Hepatic stellate cell (primary cell): ENCODE results near the gene SAXO1.
A peak's percentile ranks its signal among the peaks of the same experiment; 100 is the strongest.
"Not testable (repeated sequence)": the region's sequence is repeated elsewhere in the genome, so short reads cannot be mapped to it uniquely, and the experiment has no call there.

ENCODE experiments used
- DNase-seq: peaks from one replicate; pipeline ENCODE4 v3.0.0; 2011; ENCODE audit warnings: low spot score

SAXO1 gene, protein sequence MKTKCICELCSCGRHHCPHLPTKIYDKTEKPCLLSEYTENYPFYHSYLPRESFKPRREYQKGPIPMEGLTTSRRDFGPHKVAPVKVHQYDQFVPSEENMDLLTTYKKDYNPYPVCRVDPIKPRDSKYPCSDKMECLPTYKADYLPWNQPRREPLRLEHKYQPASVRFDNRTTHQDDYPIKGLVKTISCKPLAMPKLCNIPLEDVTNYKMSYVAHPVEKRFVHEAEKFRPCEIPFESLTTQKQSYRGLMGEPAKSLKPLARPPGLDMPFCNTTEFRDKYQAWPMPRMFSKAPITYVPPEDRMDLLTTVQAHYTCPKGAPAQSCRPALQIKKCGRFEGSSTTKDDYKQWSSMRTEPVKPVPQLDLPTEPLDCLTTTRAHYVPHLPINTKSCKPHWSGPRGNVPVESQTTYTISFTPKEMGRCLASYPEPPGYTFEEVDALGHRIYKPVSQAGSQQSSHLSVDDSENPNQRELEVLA

GRCh38 chr9:19033015-19033414, at the start of gene SAXO1:
TSS of gene SAXO1 (minus strand) at chr9:19033209. CDS start at chr9:19032908, 301 bp downstream.
- DNase-seq, result no peak

DNA sequence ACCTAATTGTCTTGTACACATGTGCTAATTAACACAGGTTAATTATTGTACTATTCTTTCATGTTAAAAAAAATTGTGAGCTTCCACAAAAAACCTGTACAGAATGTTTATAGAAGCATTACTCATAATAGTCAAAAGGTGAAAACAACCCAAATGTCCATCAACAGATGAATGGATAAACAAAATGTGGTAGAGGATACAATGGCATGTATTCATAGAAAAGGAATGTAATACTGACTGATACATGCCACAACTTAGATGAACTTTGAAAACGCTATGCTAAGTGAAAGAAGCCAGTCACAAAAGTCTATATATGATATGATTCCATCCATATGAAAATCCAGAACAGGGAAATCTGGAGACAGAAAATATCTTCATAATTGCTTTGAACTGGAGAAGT, 41.8 kb upstream of the SAXO1 start:
- DNase-seq, result no peak

DNA sequence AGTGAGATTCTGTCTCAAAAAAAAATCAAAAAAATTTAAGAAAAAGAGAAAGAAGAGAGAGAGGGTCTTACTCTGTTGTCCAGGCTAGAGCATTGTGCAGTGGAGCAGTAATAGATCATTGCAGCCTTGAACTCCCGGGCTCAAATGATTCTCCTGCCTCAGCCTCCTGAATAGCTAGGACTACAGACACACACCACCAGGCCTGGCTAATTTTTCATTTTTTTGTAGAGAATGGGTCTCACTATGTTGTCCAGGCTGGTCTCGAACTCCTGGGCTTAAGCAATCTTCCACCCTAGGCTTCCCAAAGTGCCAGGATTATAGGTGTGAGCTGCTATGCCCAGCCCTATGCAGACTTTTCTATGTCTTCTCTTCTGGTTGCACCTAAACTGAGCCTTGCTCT, 41.2 kb upstream of the SAXO1 start:
- DNase-seq, result no peak

DNA sequence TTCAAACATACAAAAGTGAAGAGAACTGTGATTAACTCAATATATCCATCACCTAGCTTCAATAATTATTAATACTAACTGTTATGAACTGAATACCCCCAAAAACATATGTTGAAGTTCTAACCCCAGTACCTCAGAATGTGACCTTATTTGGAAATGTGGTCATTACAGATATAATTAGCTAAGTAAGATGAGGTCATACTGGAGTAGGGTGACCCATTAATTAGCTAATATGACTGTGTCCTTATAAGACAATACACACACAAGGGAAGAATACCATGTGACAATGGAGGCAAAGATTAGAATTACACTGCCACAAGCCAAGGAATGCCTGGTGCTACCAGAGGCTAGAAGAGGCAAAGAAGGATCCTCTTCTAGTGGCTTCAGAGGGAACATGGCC, 24.0 kb upstream of the SAXO1 start:
- DNase-seq, result no peak

DNA sequence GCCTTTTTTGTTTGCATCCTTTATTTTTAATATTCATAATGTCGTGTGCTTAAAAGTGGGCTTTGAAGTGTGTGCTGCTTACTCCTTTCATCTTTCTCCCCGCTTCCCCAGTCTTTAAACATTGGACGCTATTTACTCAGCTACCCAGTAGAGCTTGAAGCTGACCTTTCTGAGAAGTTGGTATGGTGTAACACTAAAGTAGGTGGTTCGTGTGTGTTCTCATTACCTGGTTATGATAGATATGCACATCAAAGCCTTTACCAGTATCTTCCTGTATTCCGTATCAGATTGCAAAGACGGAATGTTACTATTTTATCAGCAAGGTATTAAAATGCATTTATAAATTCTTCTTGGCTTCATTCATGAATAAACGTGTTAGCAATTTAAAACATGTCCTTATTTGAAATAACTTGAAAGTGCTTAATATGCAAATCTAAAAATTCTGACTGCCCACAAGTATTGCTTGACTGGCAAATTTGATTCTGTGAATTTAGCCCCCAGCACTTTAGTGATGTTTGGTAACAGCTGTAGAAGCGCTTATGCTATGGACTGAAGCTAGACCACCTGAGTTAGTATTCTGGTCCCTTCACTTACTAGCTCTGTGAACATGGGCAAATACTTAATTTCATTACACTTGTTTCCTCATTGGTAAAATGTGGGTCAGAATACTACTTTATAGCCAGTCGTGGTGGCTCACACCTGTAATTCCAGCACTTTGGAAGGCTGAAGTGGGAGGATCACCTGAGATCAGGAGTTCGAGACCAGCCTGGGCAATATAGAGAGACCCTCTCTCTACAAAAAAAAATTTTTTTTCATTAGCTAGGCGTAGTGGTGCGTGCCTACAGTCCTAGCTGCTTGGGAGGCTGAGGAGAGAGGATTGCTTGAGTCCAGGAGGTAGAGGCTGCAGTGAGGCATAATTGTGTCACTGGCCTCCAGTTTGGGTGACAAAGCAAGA, 17.9 kb upstream of the SAXO1 start:
- DNase-seq, result no peak

- DNase-seq, result peak; percentile 39
These were observed 17.1 kb upstream of the SAXO1 start for GRCh38 chr9:19049917-19050636.

- peak; percentile 89 for DNase-seq
These were observed 16.2 kb upstream of the SAXO1 start, which contains the start of gene RRAGA for GRCh38 chr9:19048966-19049916. TSS of gene RRAGA (plus strand) at chr9:19049427. CDS start at chr9:19049660, 233 bp downstream.

DNA sequence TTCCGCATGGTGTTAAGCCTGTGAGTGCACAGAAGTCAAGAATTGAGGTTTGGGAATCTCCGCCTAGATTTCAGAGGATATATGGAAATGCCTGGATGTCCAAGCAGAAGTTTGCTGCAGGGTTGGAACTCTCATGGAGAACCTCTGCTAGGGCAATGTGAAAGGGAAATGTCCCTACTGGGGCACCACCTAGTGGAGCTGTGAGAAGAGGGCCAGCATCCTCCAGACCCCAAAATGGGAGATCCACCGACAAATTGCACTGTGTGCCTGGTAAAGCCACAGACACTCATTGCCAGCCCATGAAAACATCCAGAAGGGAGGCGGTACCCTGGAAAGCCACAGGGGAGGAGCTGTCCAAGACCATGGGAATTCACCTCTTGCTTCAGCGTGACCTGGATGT, 3.6 kb upstream of the SAXO1 start:
- no peak for DNase-seq

DNA sequence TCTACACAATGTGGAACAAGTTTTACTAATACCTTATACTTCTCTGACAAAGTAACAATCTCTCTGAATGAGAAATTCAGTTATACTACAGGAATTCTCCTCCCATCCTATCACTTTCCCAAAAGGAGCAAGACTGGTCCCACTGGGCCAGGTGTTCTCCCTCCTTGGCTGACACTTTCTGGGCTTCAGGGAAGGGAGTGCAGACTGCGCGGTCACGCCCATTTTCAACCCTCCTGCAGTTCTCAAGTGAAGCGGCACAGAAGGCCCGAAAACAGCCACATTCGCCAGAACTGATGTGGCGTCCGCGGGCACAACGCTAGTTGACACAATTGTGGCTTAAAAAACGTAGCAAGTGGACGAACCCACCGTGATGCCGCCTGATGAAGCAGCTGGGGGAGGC, 603 bp downstream of the SAXO1 start:
- DNase-seq, result no peak

- DNase-seq, result no peak
These were observed 2.1 kb downstream of the SAXO1 start for GRCh38 chr9:19030899-19031298.

DNA sequence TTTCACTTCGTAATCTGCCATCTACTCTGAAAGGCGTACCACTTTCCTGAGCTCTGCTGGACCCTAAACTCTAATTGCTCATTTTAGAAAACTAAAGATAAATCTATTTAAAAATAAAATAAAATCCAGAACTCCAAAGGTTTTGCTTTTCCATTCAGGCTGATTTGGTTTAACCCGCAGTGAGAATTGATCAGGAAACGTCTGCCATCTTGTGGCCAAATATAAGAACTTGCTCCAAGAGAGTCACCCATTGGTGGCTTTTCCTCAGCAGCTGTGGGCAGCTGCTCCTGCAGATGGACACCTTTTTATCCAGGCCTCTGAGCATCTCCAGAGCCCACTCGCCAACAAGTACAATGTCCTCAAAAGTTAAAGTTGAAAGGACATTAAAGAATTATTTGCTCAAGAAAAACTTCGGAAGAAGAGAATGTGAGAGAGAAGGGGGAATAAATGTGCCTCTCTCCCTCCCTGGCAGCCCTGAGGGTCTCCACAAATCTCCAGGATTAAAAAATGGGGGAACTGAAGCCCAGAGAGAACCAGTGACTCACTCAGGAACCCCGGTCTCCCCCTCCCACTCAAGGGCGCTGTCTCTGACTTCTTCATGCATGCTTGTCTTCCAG, 4.1 kb downstream of the SAXO1 start:
- DNase-seq, result peak; percentile 83

GRCh38 chr9:19027825-19028224, 5.2 kb downstream of the SAXO1 start:
- DNase-seq, result no peak

GRCh38 chr9:19026375-19026774, 6.6 kb downstream of the SAXO1 start:
- no peak for DNase-seq

DNA sequence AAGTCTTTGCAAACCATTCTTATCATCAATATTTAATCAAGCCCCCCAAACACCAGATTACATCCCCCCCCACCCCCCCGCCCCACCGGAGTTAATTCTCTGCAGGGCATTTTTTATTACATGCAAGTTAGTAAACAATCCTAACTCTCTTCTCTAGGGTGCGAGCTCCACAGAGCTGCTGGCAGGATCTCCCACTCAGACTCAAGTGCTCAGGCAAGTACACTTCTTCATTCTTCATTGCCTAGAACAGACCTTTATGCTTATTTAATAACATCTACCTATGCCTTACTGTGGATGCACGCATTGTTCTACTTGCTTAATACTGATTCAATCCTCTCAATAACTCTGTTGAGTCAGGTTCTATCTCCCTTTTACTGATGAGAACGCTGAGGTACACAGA, 9.9 kb downstream of the SAXO1 start:
- DNase-seq, result no peak

- DNase-seq, result no peak
These were observed 10.8 kb downstream of the SAXO1 start for GRCh38 chr9:19022206-19022605.

DNA sequence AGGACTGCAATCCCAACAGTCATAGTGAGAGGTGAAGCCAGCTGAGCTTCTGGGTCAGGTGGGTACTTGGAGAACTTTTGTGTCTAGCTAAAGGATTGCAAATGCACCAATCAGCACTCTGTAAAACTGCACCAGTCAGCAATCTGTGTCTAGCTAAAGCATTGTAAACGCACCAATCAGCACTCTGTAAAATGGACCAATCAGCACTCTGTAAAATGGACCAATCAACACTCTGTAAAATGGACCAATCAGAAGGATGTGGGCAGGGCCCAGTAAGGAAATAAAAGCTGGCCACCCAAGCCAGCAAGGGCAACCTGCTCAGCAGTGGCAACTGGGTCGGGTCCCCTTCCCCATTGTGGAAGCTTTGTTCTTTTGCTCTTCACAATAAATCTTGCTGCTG, 11.4 kb downstream of the SAXO1 start:
- not testable (repeated sequence) for DNase-seq

DNA sequence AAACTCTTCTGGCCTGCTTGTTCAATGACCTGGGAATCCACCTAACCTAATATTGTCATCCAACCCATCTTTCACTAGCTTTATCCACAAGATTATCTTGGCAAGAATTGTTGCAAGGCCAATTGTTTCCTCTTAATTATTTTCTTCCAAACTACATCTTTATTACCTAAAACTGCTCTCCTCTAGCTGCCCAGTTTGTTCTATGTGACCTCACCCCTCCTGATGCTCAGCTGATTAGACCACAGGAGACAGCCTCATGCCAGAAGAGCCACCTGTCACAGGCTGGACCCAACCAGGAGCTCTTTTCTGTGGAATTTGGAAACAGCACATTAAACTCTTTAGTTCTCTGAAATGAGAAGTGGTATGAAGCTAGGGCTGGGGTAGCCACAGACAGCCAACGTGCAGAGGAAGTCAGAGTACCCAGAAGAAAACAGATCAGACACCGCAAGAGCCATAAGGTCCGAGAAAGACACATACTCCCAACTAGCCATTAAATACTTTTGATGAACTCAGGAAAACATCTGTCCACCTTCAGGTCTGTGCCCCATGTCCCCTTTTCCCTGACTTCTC, 12.0 kb downstream of the SAXO1 start:
- DNase-seq, result no peak

GRCh38 chr9:19018201-19018600, 14.8 kb downstream of the SAXO1 start:
- no peak for DNase-seq

GRCh38 chr9:19009391-19009965, 23.5 kb downstream of the SAXO1 start:
- no peak for DNase-seq

GRCh38 chr9:19000133-19000532, 32.9 kb downstream of the SAXO1 start:
- no peak for DNase-seq
